Renal cortex interstitium (tissue), 11 donors: Measurements from ENCODE around the gene KCNT1. TPM values are rescaled to one million over a fixed set of nuclear protein-coding genes. Genes with fewer than 3 reads are reported as not detected.

Experiments used
- DNase-seq, 11 donors: peaks; one replicate each; pipeline ENCODE4 v3.0.0-alpha.2; 2013; ENCODE audit warnings: low read depth in 9 of 11, low spot score in 4 of 11; ENCODE audit errors: extremely low read depth in 1 of 11
- polyA plus RNA-seq, 3 donors: library from polyadenylated mRNA; unstranded; fragments of 120-200 nt; gene quantifications; one replicate each; pipeline ENCODE4 v1.2.1, GENCODE V29; 2013; ENCODE audit not compliant: insufficient read length in 3 of 3

KCNT1 gene
- polyA plus RNA-seq, 3 donors, result 0.09 to 0.24 (median 0.24) TPM

- DNase-seq, result no peak
Measured at GRCh38 chr9:135739271-135740220, 37.6 kb downstream of the KCNT1 start.

GRCh38 chr9:135741276-135742219, 39.6 kb downstream of the KCNT1 start:
- DNase-seq, result no peak

- DNase-seq, result no peak
Measured at GRCh38 chr9:135743021-135743420, 41.0 kb downstream of the KCNT1 start.

- DNase-seq, result no peak
Measured at GRCh38 chr9:135743546-135744332, 41.8 kb downstream of the KCNT1 start.

- DNase-seq, result no peak
Measured at GRCh38 chr9:135744333-135745070, 42.5 kb downstream of the KCNT1 start.

- DNase-seq, result no peak
Measured at GRCh38 chr9:135745189-135745588, 43.2 kb downstream of the KCNT1 start.

- no peak for DNase-seq
Measured at GRCh38 chr9:135745686-135746324, 43.8 kb downstream of the KCNT1 start.

- DNase-seq, result no peak
Measured at GRCh38 chr9:135746565-135746964, 44.6 kb downstream of the KCNT1 start.

GRCh38 chr9:135747311-135747710, 45.3 kb downstream of the KCNT1 start:
- DNase-seq, result no peak

- DNase-seq, result no peak
Measured at GRCh38 chr9:135748676-135749075, 46.7 kb downstream of the KCNT1 start.

- no peak for DNase-seq
Measured at GRCh38 chr9:135749171-135750045, 47.4 kb downstream of the KCNT1 start.

GRCh38 chr9:135750786-135751185, 48.8 kb downstream of the KCNT1 start:
- no peak for DNase-seq

- no peak for DNase-seq
Measured at GRCh38 chr9:135751501-135751900, 49.5 kb downstream of the KCNT1 start.

- no peak for DNase-seq
Measured at GRCh38 chr9:135752281-135753204, 50.6 kb downstream of the KCNT1 start.

- DNase-seq, result no peak
Measured at GRCh38 chr9:135753391-135754105, 51.6 kb downstream of the KCNT1 start.
